Upper lobe of left lung (tissue), 4 donors: ENCODE measurements around the gene PDE7B.

ENCODE experiments used
- POLR2A ChIP-seq, 4 donors: fragments of 450-650 bp; IDR thresholded peaks; one replicate each; pipeline ENCODE4 v1.5.1; 2016 to 2017; ENCODE audit warnings: antibody characterized with exemption in 4 of 4, mild to moderate bottlenecking in 2 of 4
- POLR2AphosphoS5 ChIP-seq, 2 donors: sonication (generic); formaldehyde crosslinking; IDR thresholded peaks; one replicate each; pipeline ENCODE4 v1.5.1; 2017; ENCODE audit warnings: antibody characterized with exemption in 2 of 2
- TF ChIP-seq, protein P1 (sequence below), 6 experiments: fragments of 450-650 bp in 4 of 6; fragments of 200-600 bp in 2 of 6; sonication (generic) in 2 of 6; IDR thresholded peaks; one replicate each; pipeline ENCODE4 v1.5.1; 2016 to 2019; ENCODE audit warnings: antibody characterized with exemption in 6 of 6

- TF ChIP-seq POLR2A (IDR thresholded peaks at IDR 0.05), result no peak
- TF ChIP-seq, protein P1, sequence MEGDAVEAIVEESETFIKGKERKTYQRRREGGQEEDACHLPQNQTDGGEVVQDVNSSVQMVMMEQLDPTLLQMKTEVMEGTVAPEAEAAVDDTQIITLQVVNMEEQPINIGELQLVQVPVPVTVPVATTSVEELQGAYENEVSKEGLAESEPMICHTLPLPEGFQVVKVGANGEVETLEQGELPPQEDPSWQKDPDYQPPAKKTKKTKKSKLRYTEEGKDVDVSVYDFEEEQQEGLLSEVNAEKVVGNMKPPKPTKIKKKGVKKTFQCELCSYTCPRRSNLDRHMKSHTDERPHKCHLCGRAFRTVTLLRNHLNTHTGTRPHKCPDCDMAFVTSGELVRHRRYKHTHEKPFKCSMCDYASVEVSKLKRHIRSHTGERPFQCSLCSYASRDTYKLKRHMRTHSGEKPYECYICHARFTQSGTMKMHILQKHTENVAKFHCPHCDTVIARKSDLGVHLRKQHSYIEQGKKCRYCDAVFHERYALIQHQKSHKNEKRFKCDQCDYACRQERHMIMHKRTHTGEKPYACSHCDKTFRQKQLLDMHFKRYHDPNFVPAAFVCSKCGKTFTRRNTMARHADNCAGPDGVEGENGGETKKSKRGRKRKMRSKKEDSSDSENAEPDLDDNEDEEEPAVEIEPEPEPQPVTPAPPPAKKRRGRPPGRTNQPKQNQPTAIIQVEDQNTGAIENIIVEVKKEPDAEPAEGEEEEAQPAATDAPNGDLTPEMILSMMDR (IDR thresholded peaks at IDR 0.05), result no peak
- no peak for TF ChIP-seq POLR2AphosphoS5 (IDR thresholded peaks at IDR 0.05)
These were observed 36.3 kb upstream of the PDE7B start for GRCh38 chr6:135815216-135815615.
